GM18861 (cell line): ENCODE data around the gene LHFPL6.

Source experiments
- ATAC-seq: cut with Tn5 transposase; IDR thresholded peaks from one replicate; pipeline ENCODE4 v1.9.1; 2021; ENCODE audit not compliant: unreplicated experiment

The LHFPL6 gene

DNA sequence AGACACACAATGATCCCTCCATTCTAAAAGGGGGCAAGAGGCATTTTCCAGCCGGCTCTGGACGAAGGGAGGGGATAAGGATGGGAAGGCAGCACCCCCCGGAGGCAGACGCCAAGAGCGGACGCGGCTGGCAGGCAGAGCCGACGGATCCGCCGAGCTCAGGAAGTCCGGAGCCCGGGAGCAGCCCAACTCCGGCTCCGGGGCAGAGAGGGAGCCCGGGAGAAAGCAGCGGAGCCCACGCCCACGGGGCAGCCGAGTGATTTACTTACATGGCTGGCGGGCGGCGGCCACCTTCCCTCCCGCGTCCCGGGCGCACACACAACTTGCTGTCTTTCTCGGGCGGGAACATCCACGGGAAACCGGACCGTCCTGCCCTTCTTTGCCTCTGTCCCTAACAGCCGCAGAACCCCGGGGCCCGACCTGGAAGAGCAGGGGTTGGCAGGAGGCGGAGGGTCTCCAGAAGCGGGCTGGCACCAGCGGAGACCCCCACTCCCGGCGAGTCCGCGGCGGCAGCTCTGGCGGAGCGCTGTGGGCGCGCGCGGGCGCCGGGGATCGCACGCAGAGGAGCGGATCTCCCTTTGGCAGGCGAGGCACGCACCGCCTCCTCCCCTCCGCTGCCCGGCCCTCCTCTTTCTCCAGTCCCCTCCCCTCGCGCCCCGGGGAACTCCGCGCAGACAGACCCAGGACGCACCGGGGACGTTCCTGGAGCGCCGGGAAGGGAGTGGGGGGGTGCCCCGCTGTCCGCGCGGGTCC lies at the start of gene LHFPL6:
Gene LHFPL6 (minus strand): TSS at position 580 of the 753 bp plus-strand sequence.
- peak; percentile 68 for ATAC-seq

DNA sequence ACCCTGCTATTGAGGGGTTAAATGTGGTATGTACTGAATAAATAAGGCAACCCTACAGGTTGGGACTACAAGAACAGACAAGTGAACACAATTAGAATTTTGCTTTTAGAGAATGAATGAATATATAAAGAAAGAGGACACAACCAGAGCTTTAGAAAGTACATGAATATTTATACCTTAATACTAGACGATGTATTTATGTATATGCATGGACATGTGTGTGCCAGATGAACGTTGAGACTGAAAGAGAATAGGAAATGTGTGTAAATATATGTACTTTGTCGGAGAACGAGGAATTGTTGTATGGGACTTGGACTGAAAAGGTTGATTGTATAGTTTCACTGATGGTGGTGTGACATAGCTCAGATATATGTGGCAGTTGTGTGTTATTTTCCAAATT lies 43.1 kb upstream of the LHFPL6 start:
- ATAC-seq: no peak

DNA sequence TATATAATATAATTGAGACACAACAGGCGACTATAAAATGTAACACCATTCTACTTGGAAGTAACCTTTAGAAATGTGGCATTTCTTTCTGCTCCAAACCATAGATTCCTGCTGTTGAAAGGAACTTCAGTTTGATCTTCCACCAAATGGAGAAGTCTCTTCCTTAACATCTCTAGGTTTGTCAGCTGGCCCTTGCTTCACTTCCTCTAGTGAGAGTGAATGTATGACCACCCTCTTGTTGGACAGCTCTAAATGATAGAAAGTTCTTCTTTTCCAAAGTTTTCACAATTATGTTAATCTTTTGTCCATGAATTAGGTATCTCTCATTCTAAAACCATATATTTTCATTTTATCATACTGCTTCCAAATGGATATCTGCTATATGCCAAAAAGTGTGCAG lies 38.7 kb upstream of the LHFPL6 start:
- no peak for ATAC-seq

DNA sequence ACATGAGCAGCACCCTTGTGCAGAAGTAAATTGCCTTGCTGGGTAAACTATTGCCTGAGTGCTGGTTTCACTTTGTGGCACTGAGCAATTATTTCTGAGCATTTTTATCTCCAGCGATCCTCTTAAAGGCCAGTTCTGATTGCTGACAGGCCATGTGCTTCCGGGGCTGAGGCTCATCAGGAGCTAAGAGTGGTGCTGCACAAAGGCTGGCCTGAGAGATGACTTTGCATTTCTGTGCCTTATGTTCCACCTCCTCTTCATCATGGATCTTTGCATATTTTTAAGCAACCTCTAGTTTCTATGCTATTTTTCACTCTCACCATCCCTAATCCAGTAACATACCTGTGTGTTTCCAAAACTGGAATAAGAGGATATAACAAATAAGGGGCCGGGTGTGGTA lies 34.9 kb upstream of the LHFPL6 start:
- ATAC-seq: no peak

DNA sequence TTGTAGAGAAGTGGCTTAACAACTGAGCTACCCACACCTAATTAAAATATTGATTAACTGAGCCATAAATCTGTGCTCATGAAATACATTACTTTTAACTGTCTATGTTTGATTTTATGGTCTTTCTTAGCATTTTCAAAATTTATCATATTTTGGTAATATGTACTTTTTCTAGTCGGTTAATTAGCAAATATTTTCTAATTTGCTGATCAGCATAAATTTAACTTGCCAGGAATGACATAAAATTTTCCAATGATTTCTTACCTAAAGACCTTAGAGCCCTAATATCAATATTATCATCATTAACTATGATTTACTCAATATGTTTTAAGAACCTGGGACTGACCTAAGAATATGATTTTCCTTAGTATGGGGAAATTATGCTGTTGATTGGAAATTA lies 32.6 kb upstream of the LHFPL6 start:
- no peak for ATAC-seq

DNA sequence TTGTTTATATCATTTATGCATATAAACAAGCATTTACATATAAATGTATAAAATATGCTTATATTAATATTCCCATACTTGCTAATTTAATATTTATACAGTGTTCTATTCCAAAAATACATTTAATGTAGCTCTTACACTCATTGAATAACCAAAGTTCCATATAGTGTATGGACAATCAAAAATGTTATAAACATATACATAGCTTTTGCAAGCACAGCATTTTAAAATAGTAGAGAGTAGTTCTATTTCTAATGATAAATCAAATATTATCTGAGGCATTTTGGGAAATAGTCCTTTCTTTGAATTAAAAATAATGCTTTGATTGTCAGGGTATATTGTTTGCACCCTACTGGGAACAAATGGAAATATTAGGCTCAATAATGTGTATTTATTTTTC lies 30.0 kb upstream of the LHFPL6 start:
- no peak for ATAC-seq

DNA sequence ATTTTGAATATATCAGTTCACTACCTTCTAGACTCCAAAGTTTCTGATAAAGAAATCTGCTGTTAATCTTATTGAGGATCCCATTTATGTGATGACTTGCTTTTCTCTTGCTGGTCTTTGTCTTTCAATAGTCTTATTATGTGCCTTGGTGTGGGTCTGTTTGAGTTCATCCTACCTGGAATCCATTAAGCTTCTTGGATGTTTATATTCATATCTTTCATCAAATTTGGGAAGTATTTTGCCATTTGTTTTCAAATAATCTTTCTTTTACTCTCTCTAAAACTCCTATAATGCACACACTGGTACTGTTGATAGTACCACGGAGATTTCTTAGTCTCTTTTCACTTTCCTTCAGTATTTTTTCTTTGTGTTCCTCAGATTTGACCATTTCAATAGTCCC lies 28.3 kb upstream of the LHFPL6 start:
- no peak for ATAC-seq

DNA sequence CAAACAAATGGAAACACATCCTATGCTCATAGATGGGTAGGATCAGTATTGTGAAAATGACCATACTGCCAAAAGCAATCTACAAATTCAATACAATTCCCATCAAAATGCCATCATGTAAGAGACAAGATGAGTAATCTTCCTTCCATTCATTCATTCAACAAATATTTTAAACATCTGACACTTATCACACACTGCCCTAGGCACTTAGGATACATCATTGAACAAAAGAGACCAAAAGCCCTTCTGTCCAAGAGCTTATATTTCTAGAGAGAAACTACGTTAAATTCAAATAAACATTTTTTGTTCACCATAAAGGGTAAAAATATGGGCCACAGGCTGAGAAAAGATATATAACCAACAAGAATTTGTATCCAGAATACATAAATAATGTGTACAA lies 20.5 kb upstream of the LHFPL6 start:
- no peak for ATAC-seq

DNA sequence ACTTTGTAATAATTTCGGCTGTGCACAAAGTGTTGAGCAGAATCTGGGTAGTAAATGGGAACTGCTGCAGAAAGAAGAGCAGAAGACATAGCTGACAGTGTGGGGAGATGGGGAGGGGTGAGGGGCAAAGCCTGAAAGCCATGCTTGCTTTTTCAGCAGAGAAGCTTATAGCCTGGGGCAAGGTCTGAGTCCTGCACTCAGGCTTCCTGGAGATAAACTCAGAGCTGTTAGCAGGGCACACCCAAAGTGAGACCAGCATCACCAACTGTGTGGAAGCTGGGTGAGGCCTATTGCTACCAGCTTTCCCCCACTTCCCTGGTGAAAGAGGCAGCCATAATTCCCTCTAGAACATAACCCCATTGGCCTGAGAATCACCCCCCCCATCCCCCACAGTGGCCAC lies 15.6 kb upstream of the LHFPL6 start:
- no peak for ATAC-seq

DNA sequence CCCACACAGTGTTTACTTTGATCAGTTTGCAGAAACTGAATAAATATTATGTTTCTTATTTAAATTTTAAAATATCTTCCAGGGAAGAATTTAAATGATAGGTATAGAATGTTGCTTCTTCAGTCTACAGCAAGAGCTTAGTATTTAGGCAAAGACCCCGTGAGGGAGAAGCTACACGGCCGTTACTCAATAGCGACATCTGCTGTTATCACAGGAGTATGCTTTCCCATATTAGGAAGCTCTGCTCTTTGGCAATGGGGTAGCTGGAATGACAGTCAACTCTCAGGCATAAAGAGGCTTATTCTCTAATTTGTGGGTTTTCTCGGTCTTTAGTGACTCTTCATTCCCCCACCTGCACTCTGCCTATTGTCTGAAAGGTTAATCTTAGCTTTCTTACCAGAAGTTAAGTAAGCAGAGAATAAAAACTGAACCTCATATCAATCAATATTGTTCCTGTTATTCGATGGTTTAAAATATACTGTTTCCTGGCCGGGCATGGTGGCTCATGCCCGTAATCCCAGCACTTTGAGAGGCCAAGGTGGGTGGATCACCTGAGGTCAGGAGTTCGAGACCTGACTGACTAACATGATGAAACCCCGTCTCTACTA lies 13.2 kb upstream of the LHFPL6 start:
- ATAC-seq: no peak

DNA sequence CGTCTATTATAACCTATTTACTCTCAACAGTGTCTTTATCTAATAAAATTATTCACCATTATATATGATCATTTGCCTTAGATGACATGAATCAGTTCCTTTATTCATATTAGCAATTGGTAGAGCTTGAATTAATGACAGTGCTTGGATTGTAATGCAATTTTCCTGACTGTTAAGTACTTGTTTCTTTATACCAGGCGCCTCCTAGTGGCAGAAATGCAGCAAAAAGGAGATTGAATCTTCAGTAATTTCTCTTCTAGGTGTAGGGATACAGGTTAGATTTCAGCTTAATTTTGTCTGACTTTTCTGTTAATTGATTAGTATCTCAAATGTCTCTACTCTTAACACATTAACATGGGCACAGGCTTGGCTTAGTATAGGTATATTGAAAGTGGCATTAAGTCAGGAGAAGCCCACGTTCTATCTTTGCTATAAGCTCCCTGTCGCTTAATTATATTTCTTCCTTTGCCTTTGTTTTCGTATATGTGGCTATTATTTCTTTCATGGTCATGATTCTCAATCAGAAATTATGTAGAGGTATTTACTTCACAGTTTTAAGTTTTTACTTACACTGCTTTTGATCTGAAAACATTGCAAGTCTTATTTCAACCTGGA lies 9.1 kb upstream of the LHFPL6 start:
- no peak for ATAC-seq

DNA sequence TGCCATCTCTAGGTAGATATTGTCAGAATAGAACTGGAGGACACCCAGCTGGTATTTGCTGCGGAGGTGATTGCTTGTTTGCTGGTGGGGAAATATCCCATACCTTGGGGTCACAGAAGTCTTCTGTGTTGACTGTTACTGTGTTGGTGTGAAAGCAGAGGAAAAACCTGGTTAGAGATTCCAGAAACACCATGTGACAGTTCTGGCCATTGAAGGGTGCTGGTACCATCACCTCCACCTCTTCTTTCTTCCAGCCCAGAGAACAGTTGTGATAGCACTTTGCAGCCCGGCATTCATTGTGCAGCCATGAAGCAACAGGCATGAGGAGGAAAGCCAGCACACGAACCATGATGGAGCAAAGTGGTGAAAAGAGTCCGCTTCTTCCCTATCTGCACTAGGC lies 4.9 kb upstream of the LHFPL6 start:
- no peak for ATAC-seq

DNA sequence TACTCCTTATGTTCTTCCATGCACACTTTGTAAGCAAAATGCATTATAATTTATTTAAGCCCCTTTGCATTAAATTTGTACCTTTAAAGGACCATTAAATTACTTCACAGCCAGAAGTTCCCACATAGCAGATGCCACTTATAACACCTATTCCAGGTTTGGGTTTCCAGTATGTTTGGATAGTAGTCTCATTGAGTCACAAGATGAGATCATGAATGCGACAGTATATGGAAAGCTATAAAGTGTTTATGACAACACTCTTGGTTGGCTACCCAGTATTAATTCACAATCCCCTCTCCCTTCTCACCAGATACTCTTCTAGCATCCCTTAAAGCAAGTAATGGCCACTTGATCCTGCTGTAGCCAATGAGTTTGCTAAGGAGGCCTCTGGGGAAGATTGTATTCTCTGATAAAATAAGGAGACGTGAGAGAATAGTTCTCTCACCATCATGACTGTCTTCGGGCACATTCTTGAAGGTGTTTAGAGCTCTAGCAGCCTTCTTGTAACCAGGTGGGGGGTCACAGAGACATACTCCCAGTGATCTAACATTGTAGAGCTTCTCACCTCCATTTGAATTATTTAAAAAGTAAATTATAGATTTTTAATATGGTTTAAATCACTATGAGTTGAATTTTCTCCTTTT lies 2.8 kb upstream of the LHFPL6 start:
- ATAC-seq: no peak

DNA sequence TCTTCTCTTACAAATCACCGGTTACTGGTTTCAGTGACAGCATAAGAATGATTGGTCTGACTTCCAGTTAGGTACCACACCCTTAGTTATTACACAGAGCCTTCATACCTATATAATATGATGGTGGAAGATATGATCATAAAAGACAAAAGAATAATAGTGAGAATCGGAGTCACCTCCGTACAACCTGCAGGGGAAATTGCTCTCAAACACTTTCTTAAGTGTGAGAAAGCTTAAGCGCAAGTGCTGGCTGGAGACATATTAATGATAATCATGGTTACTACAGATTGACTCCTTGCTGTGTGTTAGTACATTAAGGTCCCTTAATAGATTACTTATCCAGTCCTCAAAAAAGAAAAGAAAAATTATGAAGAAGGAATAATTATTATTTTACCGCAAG lies 1.8 kb upstream of the LHFPL6 start:
- ATAC-seq: no peak

DNA sequence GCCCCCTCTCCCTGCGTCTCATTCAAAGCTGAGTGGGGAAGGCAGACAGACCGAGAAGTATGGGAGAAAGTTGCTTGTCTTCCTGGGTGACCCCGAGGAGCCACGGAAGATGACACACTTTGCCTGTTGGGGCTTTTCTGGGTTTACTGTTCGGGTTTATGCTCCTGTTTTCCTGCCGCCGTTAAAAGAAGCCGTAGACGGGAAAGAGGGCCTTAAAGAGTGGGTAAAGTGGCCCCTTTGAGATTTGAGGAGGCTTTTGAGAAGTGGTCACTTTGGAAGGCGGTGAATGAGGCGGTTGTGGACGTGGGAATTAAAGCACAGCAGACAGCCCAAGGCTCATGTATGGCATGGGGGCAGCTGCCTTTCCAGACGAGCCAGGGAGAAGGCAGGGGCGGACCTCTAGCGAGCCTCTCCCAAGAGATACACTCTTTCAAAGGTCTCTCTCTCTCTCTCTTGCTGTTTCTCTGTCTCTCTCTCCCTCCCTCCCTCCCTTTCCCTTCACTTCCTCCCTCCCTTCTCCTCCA lies 493 bp upstream of the LHFPL6 start:
- peak; percentile 21 for ATAC-seq

DNA sequence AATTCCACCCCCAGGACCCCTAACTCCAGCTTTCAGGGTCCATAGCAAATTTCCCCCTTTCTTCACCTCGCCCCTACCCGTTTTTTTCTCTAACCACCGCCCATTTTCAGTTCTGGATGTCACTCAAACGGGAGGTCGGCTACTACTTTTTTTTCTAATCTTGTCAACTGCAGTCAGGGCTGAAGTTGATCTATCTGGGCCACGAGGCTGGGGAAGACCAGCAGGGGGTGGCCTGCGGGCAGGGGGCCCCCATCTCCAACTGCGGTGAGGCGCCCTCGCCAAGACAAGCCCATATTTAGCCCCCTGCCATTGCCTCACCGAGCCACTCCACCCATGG lies 748 bp downstream of the LHFPL6 start:
- ATAC-seq: peak; percentile 30

DNA sequence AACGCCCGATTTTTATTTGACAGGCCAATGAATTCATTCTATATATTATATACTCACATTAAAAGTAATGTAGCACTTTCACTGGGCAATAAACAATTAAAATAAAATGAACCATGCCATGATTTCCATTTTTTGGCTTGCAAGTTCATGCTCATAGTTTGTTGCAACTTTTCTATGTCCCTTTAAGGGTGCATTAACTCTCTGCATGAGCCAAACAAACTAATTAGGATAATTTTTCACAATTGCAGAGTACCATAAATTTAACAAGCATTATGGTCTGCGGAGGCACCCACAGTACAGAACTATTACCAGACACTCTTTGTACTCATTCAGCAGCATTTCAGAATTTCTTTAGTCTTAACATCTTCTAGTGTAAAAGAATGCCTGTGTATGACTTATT lies 1.4 kb downstream of the LHFPL6 start:
- no peak for ATAC-seq

DNA sequence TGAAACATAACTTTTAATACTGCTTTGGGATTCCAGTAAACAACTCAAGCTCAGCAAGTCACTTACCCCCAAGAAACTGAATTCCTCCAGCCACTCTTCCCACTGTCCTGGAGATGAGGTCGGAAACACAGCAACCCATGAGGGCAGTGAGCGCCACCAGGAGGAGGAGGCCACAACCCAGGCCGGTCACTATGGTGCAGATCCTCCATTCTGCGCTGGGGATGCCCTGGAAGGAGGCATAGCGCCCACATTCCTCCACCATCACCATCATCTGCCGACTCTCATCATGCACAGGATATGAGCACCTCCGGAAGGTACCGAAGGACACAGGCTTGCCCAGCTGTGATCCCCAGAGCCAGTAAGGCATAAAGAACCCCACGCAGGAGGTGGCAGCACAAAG lies 2.2 kb downstream of the LHFPL6 start:
- ATAC-seq: no peak

DNA sequence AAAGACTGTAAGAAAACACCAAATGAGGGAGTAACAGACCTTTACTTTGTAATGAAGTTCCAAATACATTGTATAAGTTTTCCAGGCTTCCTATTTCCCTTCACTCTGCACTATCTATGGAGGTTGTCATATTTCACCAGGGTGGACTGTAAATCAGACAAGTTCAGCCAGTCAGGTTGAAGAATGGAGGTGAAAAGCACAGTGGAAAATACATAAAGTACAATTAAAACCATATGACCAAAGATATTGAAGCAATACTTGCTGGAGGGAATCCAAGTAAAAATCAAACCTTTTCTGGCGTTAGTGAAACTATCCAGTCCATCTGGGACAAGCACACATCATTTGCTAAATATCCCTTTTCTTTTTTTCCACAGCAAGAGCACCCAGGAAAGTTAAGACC lies 3.2 kb downstream of the LHFPL6 start:
- no peak for ATAC-seq

DNA sequence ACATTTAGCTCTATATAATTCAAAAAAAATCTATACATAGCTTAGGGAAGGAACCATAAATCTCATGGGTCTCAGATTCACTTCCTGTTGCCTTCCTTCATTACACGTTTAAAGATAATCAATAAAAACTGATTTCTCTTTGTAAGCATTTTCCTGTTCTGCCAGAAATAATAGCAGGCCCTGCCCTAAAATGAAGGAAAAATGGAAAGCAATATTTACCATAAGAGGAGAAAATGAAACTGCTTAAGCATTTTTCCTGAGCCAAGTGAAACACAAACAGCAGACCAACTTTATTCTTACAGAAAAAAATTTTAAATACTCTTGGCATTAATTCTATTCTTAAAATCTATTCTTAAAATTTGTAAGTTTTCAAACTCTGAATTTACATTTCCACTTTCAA lies 4.0 kb downstream of the LHFPL6 start:
- ATAC-seq: no peak

DNA sequence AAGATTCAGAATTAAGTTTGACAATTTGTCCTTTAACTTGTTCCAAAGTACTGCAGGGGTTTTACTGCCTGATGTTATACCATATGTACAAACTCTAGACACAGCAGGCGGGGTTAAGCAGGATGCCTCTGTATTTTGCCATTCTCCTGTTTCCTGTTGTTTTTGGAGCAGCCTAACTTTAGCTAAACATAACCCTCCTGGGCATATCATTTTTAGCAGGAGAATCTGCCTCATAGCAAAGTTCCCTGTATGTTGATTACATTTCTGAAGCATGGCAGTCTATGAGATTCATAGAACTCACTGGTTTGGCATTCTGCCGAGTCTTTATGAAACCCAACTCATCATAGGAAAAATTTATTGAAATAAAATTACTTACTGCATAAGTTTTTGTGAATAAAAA lies 5.2 kb downstream of the LHFPL6 start:
- no peak for ATAC-seq

DNA sequence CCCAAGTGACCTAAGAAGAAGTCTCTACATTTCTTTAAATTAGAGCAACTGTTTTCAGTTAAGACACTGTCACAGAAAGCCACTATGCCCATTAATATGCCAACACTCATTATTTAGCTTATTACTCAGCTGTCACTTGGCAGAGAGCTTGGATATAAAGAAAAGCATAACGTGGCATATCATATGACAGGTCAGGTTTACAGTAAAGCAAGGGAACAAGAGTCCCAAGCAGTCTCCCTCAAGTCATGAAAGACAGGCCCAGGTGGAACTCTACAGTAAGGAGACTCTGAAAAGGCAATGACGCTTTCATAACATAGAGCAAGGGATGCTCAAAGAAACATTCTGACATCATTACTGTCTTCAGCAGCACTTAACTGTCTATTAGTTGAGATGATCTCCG lies 6.3 kb downstream of the LHFPL6 start:
- ATAC-seq: no peak
